Heart right ventricle (tissue), 16 donors: ENCODE data around the gene GPR78. TPM values are rescaled to one million over a fixed set of nuclear protein-coding genes. Genes with fewer than 3 reads are reported as not detected.

Experiments used
- ATAC-seq, 8 donors: fragments of 200-7000 bp; cut with Tn5 transposase; one replicate each; pipeline ENCODE4 v1.9.1; 2020; ENCODE audit warnings: mild to moderate bottlenecking in 8 of 8, moderate library complexity in 8 of 8, moderate number of reproducible peaks in 1 of 8
- DNase-seq, 2 donors: peaks; one replicate each; pipeline ENCODE4 v3.0.0-alpha.2; 2020
- H3K27ac ChIP-seq, 10 donors: fragments of 200-600 bp; sonication (generic) in 2 of 10; one replicate each; pipeline versions ENCODE4 v1.5.0 to v1.8.0; 2020 to 2022; ENCODE audit warnings: mild to moderate bottlenecking in 3 of 10
- H3K27me3 ChIP-seq, 7 donors: fragments of 200-600 bp; one replicate each; pipeline ENCODE4 v1.8.0; 2021 to 2022; ENCODE audit warnings: mild to moderate bottlenecking in 2 of 7
- H3K36me3 ChIP-seq, 9 donors: fragments of 200-600 bp; sonication (generic) in 1 of 9; one replicate each; pipeline versions ENCODE4 v1.5.0 to v1.8.0; 2020 to 2022; ENCODE audit warnings: mild to moderate bottlenecking in 2 of 9
- H3K4me1 ChIP-seq, 9 donors: fragments of 200-600 bp; sonication (generic) in 1 of 9; one replicate each; pipeline versions ENCODE4 v1.5.0 to v1.8.0; 2020 to 2022; ENCODE audit warnings: mild to moderate bottlenecking in 4 of 9
- H3K4me3 ChIP-seq, 10 donors: fragments of 200-600 bp; sonication (generic) in 2 of 10; one replicate each; pipeline versions ENCODE4 v1.5.0 to v1.8.0; 2020 to 2022; ENCODE audit warnings: mild to moderate bottlenecking in 7 of 10, moderate library complexity in 2 of 10
- H3K9me3 ChIP-seq, 11 donors: fragments of 200-600 bp in 10 of 11; sonication (generic) in 2 of 11; one replicate each; pipeline versions ENCODE4 v1.5.0 to v1.8.0; 2013 to 2022; ENCODE audit warnings: mild to moderate bottlenecking in 2 of 11, control low read depth in 1 of 11, moderate library complexity in 1 of 11
- CTCF ChIP-seq, 9 donors: fragments of 200-600 bp; sonication (generic) in 2 of 9; IDR thresholded peaks; one replicate each; pipeline versions ENCODE4 v1.5.0 to v1.8.0; 2021 to 2022; ENCODE audit warnings: antibody characterized with exemption in 9 of 9, mild to moderate bottlenecking in 5 of 9, moderate library complexity in 1 of 9
- WGBS, 2 donors: extraction: QIAGEN DNeasy Blood & Tissue Kit; methylation state at CpG; one replicate each; pipeline ENCODE4 v1.1.7; 2013; ENCODE audit warnings: inconsistent platforms in 1 of 2; 5-methylcytosine and 5-hydroxymethylcytosine counted together
- intact Hi-C, 10 donors: fragments of 100-400 bp; cut with DNase I; formaldehyde crosslinking; loops; one replicate each; pipeline versions ENCODE4 v1.11.1 to v1.14.2; 2022
- polyA plus RNA-seq, 2 donors: library from polyadenylated mRNA; stranded (reverse); fragments of 200-250 nt; gene quantifications; one replicate each; pipeline ENCODE4 v1.2.3, GENCODE V29; 2013
- total RNA-seq, 10 donors: library from RNA; stranded (reverse); fragmentation: NEBNext Ultra II Directional in 3 of 10; extraction: Animal tissue kit (Norgen Biotek cat#: 25700) in 3 of 10; gene quantifications; one replicate each; pipeline versions ENCODE4 v1.2.1 to v1.2.4, GENCODE V29; 2021 to 2023
- donor health status: Arrhythmogenic right ventricular cardiomyopathy.
- donor health status: ischemic (EF 13 %, LVEDD 7.1; RV severe dilation, severe dysfunction).
- donor health status: healthy with polysubstance abuse.
- donor health status: DM: no; HTN: yes; CAD: no.
- donor health status: DM: no; HTN: no; CAD: no.
- donor health status: ischemic (EF 25% LVEDD 6.9; RV normal size, moderate dysfunction).
- donor health status: ischemic (EF 25% LVEDD 5.7; RV mildly dilated, moderate dysfunction).
- donor health status: healthy.
- donor health status: DM: yes; HTN: yes; CAD: no.
- donor health status: Ischemic cardiomyopathy.
- donor health status: ischemic (EF 35%, LVEDD 5.7; RV mildly dilated, moderate dysfunction).
- donor health status: nonischemic (EF 11% LVEDD 7.7; RV severe dilation, severe dysfunction).
- donor health status: DM: yes; HTN: yes; CAD: no.
- donor health status: PGD.
- donor health status: ischemic (EF 29% LVEDD 5.4; RV normal size, mild dysfunction).
- donor health status: nonischemic (EF 23%, LVEDD 6.1; RV moderate dilation, normal function).

GPR78 gene
- total and polyA plus RNA-seq, 12 donors: 0.01 to 0.12 TPM; not detected in 10

DNA sequence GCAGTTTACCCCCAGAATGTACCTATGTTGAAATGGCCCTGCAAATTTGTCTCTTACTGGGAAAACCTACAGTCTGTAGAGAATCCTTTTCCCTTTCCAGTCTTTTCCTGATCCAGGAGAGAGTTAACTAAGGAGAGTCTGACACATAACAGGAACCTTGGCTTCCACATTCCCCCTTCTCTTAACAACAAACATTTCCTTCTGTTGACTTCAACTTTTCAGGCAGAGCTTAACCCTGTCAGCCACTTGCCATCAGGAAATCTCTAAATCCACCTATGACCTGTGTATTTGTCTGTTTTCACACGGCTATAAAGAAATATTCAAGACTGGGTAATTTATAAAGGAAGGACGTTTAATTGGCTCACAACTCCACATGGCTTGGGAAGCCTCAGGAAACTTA lies 45.6 kb upstream of the GPR78 start:
- Histone ChIP-seq H3K4me1 (peaks cover 0 to 10% (median 6%) of the 10 kb centered on the region in 9 donors), H3K27me3 (peaks cover 0 to 5% (median 0%) of the 10 kb centered on the region in 7 donors), H3K4me3 (no peak overlapping the region), H3K27ac (no peak overlapping the region), H3K36me3 (no peaks in the 10 kb centered on the region), H3K9me3 (peaks cover 0 to 12% (median 0%) of the 10 kb centered on the region in 11 donors)
- ATAC-seq: no peak
- no peak for TF ChIP-seq CTCF (IDR thresholded peaks at IDR 0.05)
- DNase-seq: no peak
- 45 to 68% methylated on average over 2 of the region's 2 CpGs for WGBS, 2 donors
- intact Hi-C loops: no loop called here

DNA sequence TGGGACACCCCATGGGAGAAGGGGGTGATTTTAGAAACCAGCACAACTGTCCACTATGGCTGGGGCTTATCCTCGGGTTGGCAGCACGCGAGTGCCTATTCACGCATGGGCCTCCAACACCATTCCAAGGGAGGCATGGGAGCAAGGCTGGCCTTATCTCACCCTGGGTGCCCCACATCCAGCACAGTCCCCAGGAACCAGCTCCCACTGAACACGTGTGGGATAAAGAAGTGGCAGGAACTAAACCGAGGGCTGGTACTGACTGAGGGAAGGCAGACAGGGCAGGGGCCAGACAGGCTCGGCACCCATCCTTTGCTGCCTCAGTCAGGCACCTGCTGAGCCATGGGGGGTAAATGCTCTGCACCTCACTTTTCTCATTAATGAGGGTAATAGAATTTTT lies 43.7 kb upstream of the GPR78 start:
- no peak for DNase-seq
- ATAC-seq: no peak
- Histone ChIP-seq H3K36me3 (no peaks in the 10 kb centered on the region), H3K27ac (peak overlapping the region in 1 of 10 donors; percentile 29), H3K4me1 (peaks cover 0 to 10% (median 6%) of the 10 kb centered on the region in 9 donors), H3K27me3 (peaks cover 0 to 4% (median 0%) of the 10 kb centered on the region in 7 donors), H3K4me3 (no peak overlapping the region), H3K9me3 (peaks cover 0 to 6% (median 0%) of the 10 kb centered on the region in 11 donors)
- 86 to 94% methylated on average over 7 of the region's 7 CpGs for WGBS, 2 donors
- intact Hi-C loops: no loop called here
- TF ChIP-seq CTCF (IDR thresholded peaks at IDR 0.05): no peak

DNA sequence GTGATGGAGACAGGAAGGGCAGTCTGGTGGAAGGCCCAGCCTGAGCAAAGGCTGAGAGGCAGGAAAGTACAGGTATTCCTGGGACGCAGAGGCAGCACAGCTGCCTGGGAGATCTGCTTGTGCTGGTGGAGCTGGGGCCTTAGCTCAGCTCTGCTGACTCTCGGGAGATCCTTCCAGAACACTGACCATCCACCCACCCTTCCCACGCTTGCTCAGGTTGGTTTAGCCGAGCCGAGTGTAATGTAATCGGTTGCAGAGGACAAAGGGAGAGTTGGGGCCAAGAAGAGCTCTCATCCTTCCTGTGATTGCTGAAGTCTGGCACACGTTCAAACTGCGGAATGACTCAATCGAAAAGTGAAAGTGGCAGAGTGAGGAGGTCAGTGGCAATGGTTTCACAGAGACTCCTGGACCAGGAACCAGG lies 43.1 kb upstream of the GPR78 start:
- H3K27ac ChIP-seq: peak overlapping the region in 1 of 10 donors; percentile 29
- peak in 1 of 2 donors; percentile 41 for DNase-seq
- H3K36me3 ChIP-seq: no peaks in the 10 kb centered on the region
- WGBS, 2 donors: 15 to 31% methylated on average over 9 of the region's 9 CpGs
- no peak overlapping the region for H3K4me3 ChIP-seq
- no peak for TF ChIP-seq CTCF (IDR thresholded peaks at IDR 0.05)
- peak in 6 of 8 donors; percentile 31 to 76 (median 68) for ATAC-seq
- H3K4me1 ChIP-seq: peaks cover 0 to 10% (median 6%) of the 10 kb centered on the region in 9 donors
- intact Hi-C loops: no loop called here
- H3K27me3 ChIP-seq: peaks cover 0 to 3% (median 0%) of the 10 kb centered on the region in 7 donors
- H3K9me3 ChIP-seq: peaks cover 0 to 6% (median 0%) of the 10 kb centered on the region in 11 donors

- ATAC-seq: no peak
- no peak for DNase-seq
- peaks cover 0 to 10% (median 6%) of the 10 kb centered on the region in 9 donors for H3K4me1 ChIP-seq
- H3K27me3 ChIP-seq: no peaks in the 10 kb centered on the region
- WGBS, 2 donors: 89 to 90% methylated on average over 12 of the region's 12 CpGs
- no peak overlapping the region for H3K4me3 ChIP-seq
- H3K9me3 ChIP-seq: peaks cover 0 to 6% (median 0%) of the 10 kb centered on the region in 11 donors
- intact Hi-C loops: no loop called here
- no peak overlapping the region for H3K27ac ChIP-seq
- H3K36me3 ChIP-seq: no peaks in the 10 kb centered on the region
- TF ChIP-seq CTCF (IDR thresholded peaks at IDR 0.05): no peak
Observed at GRCh38 chr4:8538076-8538702, 42.0 kb upstream of the GPR78 start.
